Liver (tissue), 9 donors: Measurements from ENCODE around the gene SERPINA5. TPM values are rescaled to one million over a fixed set of nuclear protein-coding genes. Genes with fewer than 3 reads are reported as not detected.

ENCODE experiments used
- DNase-seq: peaks from one replicate; pipeline ENCODE4 v3.0.0-alpha.2; 2017; ENCODE audit warnings: low spot score
- H3K27ac ChIP-seq, 2 donors: one replicate each; pipeline ENCODE4 v1.7.0; 2013; ENCODE audit warnings: inconsistent platforms in 2 of 2, low read length in 2 of 2, control low read depth in 1 of 2, low read depth in 1 of 2, mild to moderate bottlenecking in 1 of 2
- H3K27me3 ChIP-seq, 4 donors: one replicate each; pipeline versions ENCODE4 v1.6.1 to v1.7.0; 2013; ENCODE audit warnings: low read length in 3 of 4, inconsistent platforms in 1 of 4, mild to moderate bottlenecking in 1 of 4, moderate library complexity in 1 of 4; ENCODE audit not compliant: control insufficient read depth in 4 of 4, insufficient read depth in 4 of 4
- H3K36me3 ChIP-seq, 4 donors: one replicate each; pipeline versions ENCODE4 v1.6.1 to v1.7.0; 2013; ENCODE audit warnings: low read length in 3 of 4, mild to moderate bottlenecking in 3 of 4, low read depth in 1 of 4, moderate library complexity in 1 of 4; ENCODE audit not compliant: control insufficient read depth in 4 of 4, insufficient read depth in 3 of 4
- H3K4me1 ChIP-seq, 4 donors: one replicate each; pipeline versions ENCODE4 v1.6.1 to v1.7.0; 2013; ENCODE audit warnings: low read length in 3 of 4, mild to moderate bottlenecking in 3 of 4, moderate library complexity in 1 of 4; ENCODE audit not compliant: control insufficient read depth in 4 of 4, insufficient read depth in 4 of 4
- H3K4me3 ChIP-seq, 3 donors: one replicate each; pipeline versions ENCODE4 v1.6.1 to v1.7.0; 2013; ENCODE audit warnings: low read length in 3 of 3, control low read depth in 1 of 3, low read depth in 1 of 3, mild to moderate bottlenecking in 1 of 3
- H3K9ac ChIP-seq, 2 donors: one replicate each; pipeline ENCODE4 v1.7.0; 2013; ENCODE audit warnings: low read length in 2 of 2, mild to moderate bottlenecking in 2 of 2, moderate library complexity in 2 of 2, control low read depth in 1 of 2, low read depth in 1 of 2
- H3K9me3 ChIP-seq, 4 donors: one replicate each; pipeline versions ENCODE4 v1.6.1 to v1.7.0; 2013; ENCODE audit warnings: low read length in 3 of 4; ENCODE audit not compliant: control insufficient read depth in 4 of 4
- EGR1 ChIP-seq, 2 donors: IDR thresholded peaks; 2 replicates each; pipeline ENCODE4 v1.6.1; 2016 to 2018; ENCODE audit warnings: antibody characterized with exemption in 2 of 2, low read depth in 2 of 2
- FOXA1 ChIP-seq: IDR thresholded peaks from 2 replicates; pipeline ENCODE4 v1.6.1; 2016; ENCODE audit warnings: antibody characterized with exemption
- FOXA2 ChIP-seq: IDR thresholded peaks from 2 replicates; pipeline ENCODE4 v1.6.1; 2016; ENCODE audit warnings: antibody characterized with exemption
- GABPA ChIP-seq, 2 donors: IDR thresholded peaks in 1 of 2; conservative IDR thresholded peaks in 1 of 2; 2 replicates each; pipeline ENCODE4 v1.6.1; 2016; ENCODE audit warnings: antibody characterized with exemption in 2 of 2, mild to moderate bottlenecking in 1 of 2, moderate library complexity in 1 of 2
- HNF4A ChIP-seq, 2 donors: conservative IDR thresholded peaks; 2 replicates each; pipeline ENCODE4 v1.6.1; 2016; ENCODE audit warnings: antibody characterized with exemption in 2 of 2, mild to moderate bottlenecking in 2 of 2
- JUND ChIP-seq, 2 donors: IDR thresholded peaks; 2 replicates each; pipeline ENCODE4 v1.6.1; 2016; ENCODE audit warnings: antibody characterized with exemption in 2 of 2
- NR2F2 ChIP-seq: IDR thresholded peaks from 2 replicates; pipeline ENCODE4 v1.6.1; 2016; ENCODE audit warnings: antibody characterized with exemption
- RAD21 ChIP-seq, 2 donors: IDR thresholded peaks; 2 replicates each; pipeline ENCODE4 v1.6.1; 2016; ENCODE audit warnings: antibody characterized with exemption in 2 of 2, mild to moderate bottlenecking in 2 of 2
- RXRA ChIP-seq, 2 donors: IDR thresholded peaks; 2 replicates each; pipeline ENCODE4 v1.6.1; 2017 to 2018; ENCODE audit warnings: antibody characterized with exemption in 2 of 2, mild to moderate bottlenecking in 1 of 2
- SP1 ChIP-seq: IDR thresholded peaks from 2 replicates; pipeline ENCODE4 v1.6.1; 2018; ENCODE audit warnings: antibody characterized with exemption, mild to moderate bottlenecking
- TAF1 ChIP-seq: conservative IDR thresholded peaks from 2 replicates; pipeline ENCODE4 v1.6.1; 2016; ENCODE audit warnings: antibody characterized with exemption, mild to moderate bottlenecking
- YY1 ChIP-seq: IDR thresholded peaks from 2 replicates; pipeline ENCODE4 v1.6.1; 2016; ENCODE audit warnings: antibody characterized with exemption, mild to moderate bottlenecking
- WGBS: extraction: QIAGEN DNeasy Blood & Tissue Kit; methylation state at CpG from one replicate; pipeline ENCODE4 v1.1.7; 2013; 5-methylcytosine and 5-hydroxymethylcytosine counted together
- polyA plus RNA-seq, 2 donors: library from polyadenylated mRNA; stranded (reverse) in 1 of 2; unstranded in 1 of 2; fragments of 200-250 nt in 1 of 2; fragments of >200 nt in 1 of 2; fragmentation: Nextera tagmentation in 1 of 2; extraction: Ambion mirVana in 1 of 2; gene quantifications; one replicate each; pipeline versions ENCODE4 v1.2.1 to v1.2.3, GENCODE V29; 2013 to 2015
- total RNA-seq, 2 donors: library from RNA; depleted of rRNA; stranded (reverse); fragments of >200 nt; gene quantifications; one replicate each; pipeline ENCODE4 v1.2.3, GENCODE V29; 2014
- TF ChIP-seq, protein P1 (sequence below): IDR thresholded peaks from 2 replicates; pipeline ENCODE4 v1.6.1; 2016; ENCODE audit warnings: antibody characterized with exemption, mild to moderate bottlenecking
- TF ChIP-seq, protein P2 (sequence below): IDR thresholded peaks from 2 replicates; pipeline ENCODE4 v1.6.1; 2016; ENCODE audit warnings: antibody characterized with exemption
- TF ChIP-seq, protein P3 (sequence below): IDR thresholded peaks from 2 replicates; pipeline ENCODE4 v1.6.1; 2016; ENCODE audit warnings: antibody characterized with exemption
- TF ChIP-seq, protein P4 (sequence below): IDR thresholded peaks from 2 replicates; pipeline ENCODE4 v1.6.1; 2016; ENCODE audit warnings: antibody characterized with exemption
- TF ChIP-seq, protein P5 (sequence below): fragments of 150-350 bp; IDR thresholded peaks from 2 replicates; pipeline ENCODE4 v1.5.1; 2017; ENCODE audit warnings: improper control_type of control experiment, low read depth, low read length; ENCODE audit not compliant: missing input control
- donor health status: healthy.
- donor health status: healthy.
- donor health status: healthy.
- donor health status: healthy.
- donor health status: healthy.

The SERPINA5 gene
- total and polyA plus RNA-seq, 4 donors = 37.0 to 250 (median 84.0) TPM

DNA sequence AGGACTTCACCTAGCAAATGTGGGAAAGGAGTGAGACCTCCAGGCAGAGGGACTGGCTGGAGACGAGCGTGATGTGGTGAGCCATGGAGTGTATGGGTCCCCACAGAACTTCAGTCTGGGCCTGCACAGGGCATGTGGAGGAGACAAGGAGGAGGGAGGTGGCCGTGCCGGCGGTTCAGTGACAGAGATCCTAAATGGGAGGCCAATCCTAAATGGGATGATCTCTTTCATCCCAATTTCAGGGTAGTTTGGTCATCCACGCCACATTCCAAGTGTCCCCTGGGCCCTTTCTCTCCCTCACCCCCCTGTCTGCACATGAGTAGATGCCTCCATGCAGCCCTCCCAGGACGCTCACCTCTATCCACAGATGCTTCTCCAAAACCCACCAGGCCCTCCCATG lies 13.2 kb downstream of the SERPINA5 start:
- H3K9me3 ChIP-seq = no peaks in the 10 kb centered on the region
- 46% methylated on average over 7 of the region's 7 CpGs for WGBS
- peaks cover 6 to 29% (median 20%) of the 10 kb centered on the region in 4 donors for H3K36me3 ChIP-seq
- H3K27ac ChIP-seq = peak overlapping the region; percentile 28 to 67
- H3K4me3 ChIP-seq = peak overlapping the region; percentile 0 to 92 (median 44)
- peaks cover 11 to 72% (median 44%) of the 10 kb centered on the region in 4 donors for H3K4me1 ChIP-seq
- H3K27me3 ChIP-seq = no peaks in the 10 kb centered on the region
- H3K9ac ChIP-seq = no peak overlapping the region
- TF ChIP-seq FOXA1 = no peak
- no peak for TF ChIP-seq RXRA (IDR thresholded peaks at IDR 0.05)
- no peak for TF ChIP-seq SP1
- TF ChIP-seq FOXA2 = no peak
- no peak for TF ChIP-seq EGR1 (IDR thresholded peaks at IDR 0.05; ENCODE audit: low read depth in 2 of 2)
- TF ChIP-seq, protein P1, sequence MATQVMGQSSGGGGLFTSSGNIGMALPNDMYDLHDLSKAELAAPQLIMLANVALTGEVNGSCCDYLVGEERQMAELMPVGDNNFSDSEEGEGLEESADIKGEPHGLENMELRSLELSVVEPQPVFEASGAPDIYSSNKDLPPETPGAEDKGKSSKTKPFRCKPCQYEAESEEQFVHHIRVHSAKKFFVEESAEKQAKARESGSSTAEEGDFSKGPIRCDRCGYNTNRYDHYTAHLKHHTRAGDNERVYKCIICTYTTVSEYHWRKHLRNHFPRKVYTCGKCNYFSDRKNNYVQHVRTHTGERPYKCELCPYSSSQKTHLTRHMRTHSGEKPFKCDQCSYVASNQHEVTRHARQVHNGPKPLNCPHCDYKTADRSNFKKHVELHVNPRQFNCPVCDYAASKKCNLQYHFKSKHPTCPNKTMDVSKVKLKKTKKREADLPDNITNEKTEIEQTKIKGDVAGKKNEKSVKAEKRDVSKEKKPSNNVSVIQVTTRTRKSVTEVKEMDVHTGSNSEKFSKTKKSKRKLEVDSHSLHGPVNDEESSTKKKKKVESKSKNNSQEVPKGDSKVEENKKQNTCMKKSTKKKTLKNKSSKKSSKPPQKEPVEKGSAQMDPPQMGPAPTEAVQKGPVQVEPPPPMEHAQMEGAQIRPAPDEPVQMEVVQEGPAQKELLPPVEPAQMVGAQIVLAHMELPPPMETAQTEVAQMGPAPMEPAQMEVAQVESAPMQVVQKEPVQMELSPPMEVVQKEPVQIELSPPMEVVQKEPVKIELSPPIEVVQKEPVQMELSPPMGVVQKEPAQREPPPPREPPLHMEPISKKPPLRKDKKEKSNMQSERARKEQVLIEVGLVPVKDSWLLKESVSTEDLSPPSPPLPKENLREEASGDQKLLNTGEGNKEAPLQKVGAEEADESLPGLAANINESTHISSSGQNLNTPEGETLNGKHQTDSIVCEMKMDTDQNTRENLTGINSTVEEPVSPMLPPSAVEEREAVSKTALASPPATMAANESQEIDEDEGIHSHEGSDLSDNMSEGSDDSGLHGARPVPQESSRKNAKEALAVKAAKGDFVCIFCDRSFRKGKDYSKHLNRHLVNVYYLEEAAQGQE = no peak
- no peak for TF ChIP-seq TAF1
- TF ChIP-seq JUND (IDR thresholded peaks at IDR 0.05) = no peak
- no peak for TF ChIP-seq NR2F2
- TF ChIP-seq, protein P2, sequence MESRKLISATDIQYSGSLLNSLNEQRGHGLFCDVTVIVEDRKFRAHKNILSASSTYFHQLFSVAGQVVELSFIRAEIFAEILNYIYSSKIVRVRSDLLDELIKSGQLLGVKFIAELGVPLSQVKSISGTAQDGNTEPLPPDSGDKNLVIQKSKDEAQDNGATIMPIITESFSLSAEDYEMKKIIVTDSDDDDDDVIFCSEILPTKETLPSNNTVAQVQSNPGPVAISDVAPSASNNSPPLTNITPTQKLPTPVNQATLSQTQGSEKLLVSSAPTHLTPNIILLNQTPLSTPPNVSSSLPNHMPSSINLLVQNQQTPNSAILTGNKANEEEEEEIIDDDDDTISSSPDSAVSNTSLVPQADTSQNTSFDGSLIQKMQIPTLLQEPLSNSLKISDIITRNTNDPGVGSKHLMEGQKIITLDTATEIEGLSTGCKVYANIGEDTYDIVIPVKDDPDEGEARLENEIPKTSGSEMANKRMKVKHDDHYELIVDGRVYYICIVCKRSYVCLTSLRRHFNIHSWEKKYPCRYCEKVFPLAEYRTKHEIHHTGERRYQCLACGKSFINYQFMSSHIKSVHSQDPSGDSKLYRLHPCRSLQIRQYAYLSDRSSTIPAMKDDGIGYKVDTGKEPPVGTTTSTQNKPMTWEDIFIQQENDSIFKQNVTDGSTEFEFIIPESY = no peak
- TF ChIP-seq, protein P3, sequence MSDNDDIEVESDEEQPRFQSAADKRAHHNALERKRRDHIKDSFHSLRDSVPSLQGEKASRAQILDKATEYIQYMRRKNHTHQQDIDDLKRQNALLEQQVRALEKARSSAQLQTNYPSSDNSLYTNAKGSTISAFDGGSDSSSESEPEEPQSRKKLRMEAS = no peak
- TF ChIP-seq YY1 = no peak
- no peak for TF ChIP-seq HNF4A (conservative IDR thresholded peaks at IDR 0.05)
- no peak for TF ChIP-seq GABPA (IDR thresholded peaks at IDR 0.05 in 1 of 2, conservative IDR thresholded peaks at IDR 0.05 in 1 of 2)
- TF ChIP-seq, protein P4, sequence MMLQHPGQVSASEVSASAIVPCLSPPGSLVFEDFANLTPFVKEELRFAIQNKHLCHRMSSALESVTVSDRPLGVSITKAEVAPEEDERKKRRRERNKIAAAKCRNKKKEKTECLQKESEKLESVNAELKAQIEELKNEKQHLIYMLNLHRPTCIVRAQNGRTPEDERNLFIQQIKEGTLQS = no peak
- TF ChIP-seq, protein P5, sequence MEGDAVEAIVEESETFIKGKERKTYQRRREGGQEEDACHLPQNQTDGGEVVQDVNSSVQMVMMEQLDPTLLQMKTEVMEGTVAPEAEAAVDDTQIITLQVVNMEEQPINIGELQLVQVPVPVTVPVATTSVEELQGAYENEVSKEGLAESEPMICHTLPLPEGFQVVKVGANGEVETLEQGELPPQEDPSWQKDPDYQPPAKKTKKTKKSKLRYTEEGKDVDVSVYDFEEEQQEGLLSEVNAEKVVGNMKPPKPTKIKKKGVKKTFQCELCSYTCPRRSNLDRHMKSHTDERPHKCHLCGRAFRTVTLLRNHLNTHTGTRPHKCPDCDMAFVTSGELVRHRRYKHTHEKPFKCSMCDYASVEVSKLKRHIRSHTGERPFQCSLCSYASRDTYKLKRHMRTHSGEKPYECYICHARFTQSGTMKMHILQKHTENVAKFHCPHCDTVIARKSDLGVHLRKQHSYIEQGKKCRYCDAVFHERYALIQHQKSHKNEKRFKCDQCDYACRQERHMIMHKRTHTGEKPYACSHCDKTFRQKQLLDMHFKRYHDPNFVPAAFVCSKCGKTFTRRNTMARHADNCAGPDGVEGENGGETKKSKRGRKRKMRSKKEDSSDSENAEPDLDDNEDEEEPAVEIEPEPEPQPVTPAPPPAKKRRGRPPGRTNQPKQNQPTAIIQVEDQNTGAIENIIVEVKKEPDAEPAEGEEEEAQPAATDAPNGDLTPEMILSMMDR = no peak
- DNase-seq = no peak

DNA sequence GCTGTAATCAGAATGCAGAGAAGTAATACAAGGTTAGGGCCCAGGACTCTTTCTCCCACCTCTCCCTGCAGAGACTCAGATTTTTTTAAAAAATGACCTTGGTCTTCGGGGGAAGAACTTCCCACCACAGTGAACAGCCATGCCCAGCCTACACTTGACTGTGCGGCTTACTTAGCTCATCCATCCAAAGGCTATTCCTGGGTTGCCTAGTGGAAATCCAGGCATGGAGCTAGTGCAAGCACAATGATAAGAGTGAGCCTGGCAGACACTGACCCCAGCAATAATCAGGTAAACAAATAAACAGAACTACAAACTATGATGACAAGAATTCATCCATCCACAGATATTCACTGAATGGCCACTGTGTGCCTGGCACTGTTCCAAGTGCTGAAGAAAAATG lies 14.7 kb downstream of the SERPINA5 start:
- peak overlapping the region; percentile 1 to 95 (median 92) for H3K4me3 ChIP-seq
- no peaks in the 10 kb centered on the region for H3K27me3 ChIP-seq
- WGBS = 54% methylated on average over 2 of the region's 2 CpGs
- H3K4me1 ChIP-seq = peaks cover 14 to 84% (median 53%) of the 10 kb centered on the region in 4 donors
- TF ChIP-seq RAD21 (IDR thresholded peaks at IDR 0.05) = peak in 1 of 2 donors; percentile 6
- TF ChIP-seq, protein P1 = no peak
- DNase-seq = no peak
- H3K27ac ChIP-seq = no peak overlapping the region
- no peaks in the 10 kb centered on the region for H3K9me3 ChIP-seq
- H3K9ac ChIP-seq = no peak overlapping the region
- peaks cover 2 to 15% (median 12%) of the 10 kb centered on the region in 4 donors for H3K36me3 ChIP-seq
